Upper lobe of left lung (tissue), 4 donors: ENCODE data around the gene MLH1.

Experiments used
- EP300 ChIP-seq, 4 donors: sonication (generic); formaldehyde crosslinking; IDR thresholded peaks; one replicate each; pipeline ENCODE4 v1.5.1; 2017; ENCODE audit warnings: antibody characterized with exemption in 4 of 4, control low read depth in 2 of 4
- POLR2A ChIP-seq, 4 donors: fragments of 450-650 bp; IDR thresholded peaks; one replicate each; pipeline ENCODE4 v1.5.1; 2016 to 2017; ENCODE audit warnings: antibody characterized with exemption in 4 of 4, mild to moderate bottlenecking in 2 of 4
- POLR2AphosphoS5 ChIP-seq, 2 donors: sonication (generic); formaldehyde crosslinking; IDR thresholded peaks; one replicate each; pipeline ENCODE4 v1.5.1; 2017; ENCODE audit warnings: antibody characterized with exemption in 2 of 2
- TF ChIP-seq, protein P1 (sequence below), 6 experiments: fragments of 450-650 bp in 4 of 6; fragments of 200-600 bp in 2 of 6; sonication (generic) in 2 of 6; IDR thresholded peaks; one replicate each; pipeline ENCODE4 v1.5.1; 2016 to 2019; ENCODE audit warnings: antibody characterized with exemption in 6 of 6

- TF ChIP-seq POLR2A (IDR thresholded peaks at IDR 0.05) (no peak), POLR2AphosphoS5 (IDR thresholded peaks at IDR 0.05) (no peak), EP300 (IDR thresholded peaks at IDR 0.05) (no peak)
- TF ChIP-seq, protein P1, sequence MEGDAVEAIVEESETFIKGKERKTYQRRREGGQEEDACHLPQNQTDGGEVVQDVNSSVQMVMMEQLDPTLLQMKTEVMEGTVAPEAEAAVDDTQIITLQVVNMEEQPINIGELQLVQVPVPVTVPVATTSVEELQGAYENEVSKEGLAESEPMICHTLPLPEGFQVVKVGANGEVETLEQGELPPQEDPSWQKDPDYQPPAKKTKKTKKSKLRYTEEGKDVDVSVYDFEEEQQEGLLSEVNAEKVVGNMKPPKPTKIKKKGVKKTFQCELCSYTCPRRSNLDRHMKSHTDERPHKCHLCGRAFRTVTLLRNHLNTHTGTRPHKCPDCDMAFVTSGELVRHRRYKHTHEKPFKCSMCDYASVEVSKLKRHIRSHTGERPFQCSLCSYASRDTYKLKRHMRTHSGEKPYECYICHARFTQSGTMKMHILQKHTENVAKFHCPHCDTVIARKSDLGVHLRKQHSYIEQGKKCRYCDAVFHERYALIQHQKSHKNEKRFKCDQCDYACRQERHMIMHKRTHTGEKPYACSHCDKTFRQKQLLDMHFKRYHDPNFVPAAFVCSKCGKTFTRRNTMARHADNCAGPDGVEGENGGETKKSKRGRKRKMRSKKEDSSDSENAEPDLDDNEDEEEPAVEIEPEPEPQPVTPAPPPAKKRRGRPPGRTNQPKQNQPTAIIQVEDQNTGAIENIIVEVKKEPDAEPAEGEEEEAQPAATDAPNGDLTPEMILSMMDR (IDR thresholded peaks at IDR 0.05): no peak
Measured at GRCh38 chr3:37030588-37030987, 37.3 kb downstream of the MLH1 start.
